Gastroesophageal sphincter (tissue), 4 donors: ENCODE results near the gene HRC. TPM values are rescaled to one million over a fixed set of nuclear protein-coding genes. Genes with fewer than 3 reads are reported as not detected.

Source experiments
- ATAC-seq: fragments of 150-250 bp; one replicate; pipeline ENCODE4 v1.9.1; 2016; ENCODE audit warnings: mild to moderate bottlenecking, moderate library complexity
- H3K27ac ChIP-seq, 4 donors: fragments of 200-600 bp; sonication (generic) in 3 of 4; 1 replicate in 3 of 4; 2 replicates in 1 of 4; pipeline ENCODE4 v1.5.1; 2016 to 2019
- H3K27me3 ChIP-seq: fragments of 200-600 bp; sonication (generic); one replicate; pipeline ENCODE4 v1.5.1; 2019
- H3K36me3 ChIP-seq, 2 donors: fragments of 200-600 bp; sonication (generic); one replicate each; pipeline ENCODE4 v1.5.1; 2019; ENCODE audit warnings: control low read depth in 1 of 2
- H3K4me1 ChIP-seq, 3 donors: fragments of 200-600 bp; sonication (generic); 1 replicate in 2 of 3; 2 replicates in 1 of 3; pipeline ENCODE4 v1.5.1; 2016 to 2019; ENCODE audit warnings: control low read depth in 2 of 3
- H3K4me3 ChIP-seq, 2 donors: fragments of 200-600 bp; sonication (generic); one replicate each; pipeline ENCODE4 v1.5.1; 2019; ENCODE audit warnings: mild to moderate bottlenecking in 1 of 2, moderate library complexity in 1 of 2
- H3K9me3 ChIP-seq, 3 donors: fragments of 200-600 bp; sonication (generic); one replicate each; pipeline ENCODE4 v1.5.1; 2017 to 2019; ENCODE audit warnings: control low read depth in 2 of 3
- EP300 ChIP-seq: sonication (generic); formaldehyde crosslinking; IDR thresholded peaks from one replicate; pipeline ENCODE4 v1.6.1; 2017; ENCODE audit warnings: antibody characterized with exemption, mild to moderate bottlenecking
- POLR2A ChIP-seq, 2 donors: fragments of 450-650 bp; IDR thresholded peaks; one replicate each; pipeline ENCODE4 v1.6.1; 2017; ENCODE audit warnings: antibody characterized with exemption in 2 of 2, mild to moderate bottlenecking in 2 of 2, moderate library complexity in 1 of 2
- POLR2AphosphoS5 ChIP-seq: sonication (generic); formaldehyde crosslinking; IDR thresholded peaks from one replicate; pipeline ENCODE4 v1.6.1; 2017; ENCODE audit warnings: antibody characterized with exemption
- WGBS, 2 donors: methylation state at CpG; one replicate each; pipeline ENCODE4 v1.1.5; 2018; ENCODE audit warnings: low coverage in 1 of 2; 5-methylcytosine and 5-hydroxymethylcytosine counted together
- total RNA-seq, 4 donors: library from RNA; depleted of rRNA; stranded (reverse); fragments of >200 nt; gene quantifications; one replicate each; pipeline ENCODE4 v1.1.0, GENCODE V29; 2016
- TF ChIP-seq, protein P1 (sequence below), 4 experiments: fragments of 200-600 bp in 2 of 4; fragments of 450-650 bp in 2 of 4; sonication (generic) in 1 of 4; IDR thresholded peaks; one replicate each; pipeline ENCODE4 v1.5.1; 2017 to 2019; ENCODE audit warnings: antibody characterized with exemption in 4 of 4, mild to moderate bottlenecking in 2 of 4, moderate library complexity in 2 of 4

Gene HRC
- total RNA-seq, 4 donors from 2014 or later: 1.1 to 3.9 (median 1.8) TPM

- ATAC-seq: no peak
- no peaks in the 10 kb centered on the region for H3K27me3 ChIP-seq
- no peak for TF ChIP-seq POLR2AphosphoS5
- TF ChIP-seq, protein P1, sequence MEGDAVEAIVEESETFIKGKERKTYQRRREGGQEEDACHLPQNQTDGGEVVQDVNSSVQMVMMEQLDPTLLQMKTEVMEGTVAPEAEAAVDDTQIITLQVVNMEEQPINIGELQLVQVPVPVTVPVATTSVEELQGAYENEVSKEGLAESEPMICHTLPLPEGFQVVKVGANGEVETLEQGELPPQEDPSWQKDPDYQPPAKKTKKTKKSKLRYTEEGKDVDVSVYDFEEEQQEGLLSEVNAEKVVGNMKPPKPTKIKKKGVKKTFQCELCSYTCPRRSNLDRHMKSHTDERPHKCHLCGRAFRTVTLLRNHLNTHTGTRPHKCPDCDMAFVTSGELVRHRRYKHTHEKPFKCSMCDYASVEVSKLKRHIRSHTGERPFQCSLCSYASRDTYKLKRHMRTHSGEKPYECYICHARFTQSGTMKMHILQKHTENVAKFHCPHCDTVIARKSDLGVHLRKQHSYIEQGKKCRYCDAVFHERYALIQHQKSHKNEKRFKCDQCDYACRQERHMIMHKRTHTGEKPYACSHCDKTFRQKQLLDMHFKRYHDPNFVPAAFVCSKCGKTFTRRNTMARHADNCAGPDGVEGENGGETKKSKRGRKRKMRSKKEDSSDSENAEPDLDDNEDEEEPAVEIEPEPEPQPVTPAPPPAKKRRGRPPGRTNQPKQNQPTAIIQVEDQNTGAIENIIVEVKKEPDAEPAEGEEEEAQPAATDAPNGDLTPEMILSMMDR (IDR thresholded peaks at IDR 0.05): no peak
- TF ChIP-seq EP300: no peak
- no peak for TF ChIP-seq POLR2A (IDR thresholded peaks at IDR 0.05)
- no peaks in the 10 kb centered on the region for H3K9me3 ChIP-seq
- H3K4me3 ChIP-seq: no peak overlapping the region
- WGBS, 2 donors: 84 to 100% methylated on average over 1 to 13 of the region's 13 CpGs
- peaks cover 0 to 61% (median 17%) of the 10 kb centered on the region in 3 donors for H3K4me1 ChIP-seq
- peaks cover 0 to 12% of the 10 kb centered on the region in 2 donors for H3K36me3 ChIP-seq
- peak overlapping the region in 1 of 4 donors; percentile 19 for H3K27ac ChIP-seq
These were observed 5.4 kb upstream of the HRC start for GRCh38 chr19:49160450-49161189.

DNA sequence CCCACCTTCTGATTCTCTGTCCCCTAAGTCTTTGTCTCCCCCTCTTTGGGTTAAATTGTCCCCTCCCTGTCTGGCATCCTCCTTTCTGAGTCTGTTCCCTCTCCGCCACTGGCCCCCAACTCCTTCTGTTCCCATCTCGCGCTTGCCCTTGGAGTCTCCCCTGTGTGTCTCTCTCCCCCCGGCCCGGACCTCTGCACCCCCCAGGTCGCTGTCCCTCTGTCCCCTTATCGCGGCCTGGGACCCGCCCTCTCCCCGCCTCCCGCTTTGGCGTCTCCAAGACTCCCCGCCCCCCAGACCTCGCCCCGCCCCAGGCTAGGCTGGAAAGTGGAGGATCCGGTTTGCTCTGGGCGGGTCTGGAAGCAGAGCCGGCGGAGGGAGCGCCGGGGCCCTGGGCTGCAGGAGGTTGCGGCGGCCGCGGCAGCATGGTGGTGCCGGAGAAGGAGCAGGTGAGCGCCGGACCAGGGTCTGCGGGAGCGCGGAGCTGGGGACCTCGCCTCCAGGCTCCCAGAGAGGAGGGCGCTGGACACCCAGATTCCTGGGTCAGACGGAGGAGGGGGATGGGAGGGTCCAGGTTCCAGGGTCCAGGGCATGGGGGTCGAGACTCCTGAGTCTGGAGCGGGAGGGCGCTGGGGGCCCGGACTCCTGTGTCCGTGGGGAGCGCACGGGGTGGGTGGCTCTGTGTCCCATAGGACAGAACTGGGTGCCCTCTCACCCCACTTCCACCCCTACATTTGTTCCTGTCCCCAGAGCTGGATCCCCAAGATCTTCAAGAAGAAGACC is 2.4 kb upstream of the HRC start, which contains the start of gene TRPM4:
TSS of gene TRPM4 (plus strand) at position 348 of the 780 bp plus-strand sequence. CDS start at position 423, 75 bp downstream.
- Histone ChIP-seq H3K4me3 (peak within 1 kb of the TSS; percentile 67 to 91), H3K27ac (peak within 1 kb of the TSS; percentile 29 to 90 (median 87)), H3K4me1 (peaks cover 0 to 40% (median 7%) of the 10 kb centered on the region in 3 donors), H3K9me3 (no peaks in the 10 kb centered on the region), H3K36me3 (peaks cover 0 to 12% of the 10 kb centered on the region in 2 donors), H3K27me3 (no peaks in the 10 kb centered on the region)
- WGBS, 2 donors: 0% methylated on average over 3 to 4 of the region's 41 CpGs
- TF ChIP-seq POLR2AphosphoS5 (peak; percentile 65), EP300 (no peak), POLR2A (IDR thresholded peaks at IDR 0.05) (peak; percentile 43 to 65)
- TF ChIP-seq, protein P1 (IDR thresholded peaks at IDR 0.05): peak in 1 of 4 experiments; percentile 18
- peak; percentile 98 for ATAC-seq

DNA sequence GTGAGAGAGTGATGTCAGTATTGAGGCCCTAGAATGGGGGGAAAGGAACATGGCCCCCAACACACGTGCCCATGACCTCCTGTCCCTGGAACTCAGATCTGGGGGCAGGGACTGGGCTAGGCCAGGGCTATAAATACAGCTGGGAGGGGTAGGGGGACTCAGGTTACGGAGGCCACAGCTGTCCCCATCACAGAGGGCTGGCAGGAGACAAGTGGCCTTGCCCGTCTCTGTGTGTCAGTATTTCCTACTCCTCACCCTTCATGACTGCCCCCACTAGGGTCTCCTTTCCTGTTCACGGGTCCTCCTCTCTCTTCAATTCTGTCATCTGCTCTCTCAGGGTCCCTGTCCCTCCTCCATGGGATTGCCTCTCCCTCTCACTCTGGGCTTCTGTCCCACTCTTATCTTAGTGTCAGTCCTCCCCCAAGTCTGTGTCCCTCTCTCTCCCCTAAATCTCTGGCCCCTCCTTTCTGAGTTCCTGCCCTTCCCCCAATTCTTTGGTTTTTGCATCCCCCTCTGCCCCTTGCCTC is 687 bp upstream of the HRC start:
- Histone ChIP-seq H3K36me3 (no peaks in the 10 kb centered on the region), H3K27ac (peak overlapping the region in 3 of 4 donors; percentile 4 to 42 (median 9)), H3K4me3 (peak overlapping the region in 1 of 2 donors; percentile 3), H3K9me3 (no peaks in the 10 kb centered on the region), H3K4me1 (peaks cover 0 to 51% (median 16%) of the 10 kb centered on the region in 3 donors), H3K27me3 (no peaks in the 10 kb centered on the region)
- ATAC-seq: no peak
- WGBS, 2 donors: 50 to 56% methylated on average over 1 to 4 of the region's 4 CpGs
- TF ChIP-seq POLR2AphosphoS5 (no peak), EP300 (no peak), POLR2A (IDR thresholded peaks at IDR 0.05) (no peak)
- TF ChIP-seq, protein P1 (IDR thresholded peaks at IDR 0.05): no peak

GRCh38 chr19:49154279-49154678 is 917 bp downstream of the HRC start:
- Histone ChIP-seq H3K36me3 (no peaks in the 10 kb centered on the region), H3K4me3 (no peak overlapping the region), H3K27me3 (no peaks in the 10 kb centered on the region), H3K27ac (no peak overlapping the region), H3K9me3 (no peaks in the 10 kb centered on the region), H3K4me1 (peaks cover 0 to 46% (median 20%) of the 10 kb centered on the region in 3 donors)
- 80 to 97% methylated on average over 4 to 6 of the region's 6 CpGs for WGBS, 2 donors
- TF ChIP-seq POLR2A (IDR thresholded peaks at IDR 0.05) (no peak), POLR2AphosphoS5 (no peak), EP300 (no peak)
- TF ChIP-seq, protein P1 (IDR thresholded peaks at IDR 0.05): no peak
- no peak for ATAC-seq
